BE2C (cell line): ENCODE measurements around the gene KLKB1.
"Not testable (repeated sequence)": the region's sequence is repeated elsewhere in the genome, so short reads cannot be mapped to it uniquely, and the experiment has no call there.

Experiments used
- DNase-seq: peaks from one replicate; pipeline ENCODE4 v3.0.0-alpha.2; 2020
- H3K27me3 ChIP-seq: fragments of 250-450 bp; sonication (Bioruptor Pico); 2 replicates; pipeline ENCODE4 v1.5.1; 2020; ENCODE audit warnings: mild to moderate bottlenecking
- H3K36me3 ChIP-seq: fragments of 250-450 bp; sonication (Bioruptor Pico); 2 replicates; pipeline ENCODE4 v1.5.1; 2020; ENCODE audit warnings: mild to moderate bottlenecking
- H3K4me1 ChIP-seq: fragments of 250-450 bp; sonication (Bioruptor Pico); 2 replicates; pipeline ENCODE4 v1.5.1; 2020
- H3K4me3 ChIP-seq: 2 replicates; pipeline ENCODE4 v1.5.1; 2011; ENCODE audit warnings: low read depth, low read length
- H3K9me3 ChIP-seq: fragments of 250-450 bp; sonication (Bioruptor Pico); 2 replicates; pipeline ENCODE4 v1.5.1; 2020
- TF ChIP-seq, protein P1 (sequence below): IDR thresholded peaks from 2 replicates; pipeline ENCODE4 v1.5.1; 2012; ENCODE audit warnings: mild to moderate bottlenecking, low read depth, low read length

Gene KLKB1

DNA sequence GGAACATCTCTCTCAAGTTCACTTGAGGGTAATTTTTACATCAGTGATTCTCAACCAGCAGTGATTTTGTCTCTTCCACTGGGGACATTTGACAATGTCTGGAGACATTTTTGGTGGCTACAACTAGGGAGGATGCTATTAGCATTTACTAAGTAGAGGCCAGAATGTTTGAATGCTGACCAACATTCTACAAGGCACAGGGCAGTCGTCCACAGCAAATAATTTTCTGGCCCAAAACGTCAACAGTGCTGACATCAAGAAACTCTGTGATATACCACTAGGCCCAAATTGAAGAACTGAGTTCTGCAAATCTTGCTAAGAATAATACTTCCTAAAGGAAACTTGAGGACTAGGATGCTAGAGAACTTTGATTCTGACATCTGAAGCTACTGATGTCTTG is 7.1 kb downstream of the KLKB1 start:
- H3K36me3 ChIP-seq: no peaks in the 10 kb centered on the region
- TF ChIP-seq, protein P1, sequence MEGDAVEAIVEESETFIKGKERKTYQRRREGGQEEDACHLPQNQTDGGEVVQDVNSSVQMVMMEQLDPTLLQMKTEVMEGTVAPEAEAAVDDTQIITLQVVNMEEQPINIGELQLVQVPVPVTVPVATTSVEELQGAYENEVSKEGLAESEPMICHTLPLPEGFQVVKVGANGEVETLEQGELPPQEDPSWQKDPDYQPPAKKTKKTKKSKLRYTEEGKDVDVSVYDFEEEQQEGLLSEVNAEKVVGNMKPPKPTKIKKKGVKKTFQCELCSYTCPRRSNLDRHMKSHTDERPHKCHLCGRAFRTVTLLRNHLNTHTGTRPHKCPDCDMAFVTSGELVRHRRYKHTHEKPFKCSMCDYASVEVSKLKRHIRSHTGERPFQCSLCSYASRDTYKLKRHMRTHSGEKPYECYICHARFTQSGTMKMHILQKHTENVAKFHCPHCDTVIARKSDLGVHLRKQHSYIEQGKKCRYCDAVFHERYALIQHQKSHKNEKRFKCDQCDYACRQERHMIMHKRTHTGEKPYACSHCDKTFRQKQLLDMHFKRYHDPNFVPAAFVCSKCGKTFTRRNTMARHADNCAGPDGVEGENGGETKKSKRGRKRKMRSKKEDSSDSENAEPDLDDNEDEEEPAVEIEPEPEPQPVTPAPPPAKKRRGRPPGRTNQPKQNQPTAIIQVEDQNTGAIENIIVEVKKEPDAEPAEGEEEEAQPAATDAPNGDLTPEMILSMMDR: no peak
- no peak overlapping the region for H3K4me3 ChIP-seq
- DNase-seq: no peak
- 0 out of 2 replicates have a peak, but pooled peaks cover 5% of the 10 kb centered on the region for H3K27me3 ChIP-seq
- H3K9me3 ChIP-seq: no peaks in the 10 kb centered on the region
- H3K4me1 ChIP-seq: no peaks in the 10 kb centered on the region

DNA sequence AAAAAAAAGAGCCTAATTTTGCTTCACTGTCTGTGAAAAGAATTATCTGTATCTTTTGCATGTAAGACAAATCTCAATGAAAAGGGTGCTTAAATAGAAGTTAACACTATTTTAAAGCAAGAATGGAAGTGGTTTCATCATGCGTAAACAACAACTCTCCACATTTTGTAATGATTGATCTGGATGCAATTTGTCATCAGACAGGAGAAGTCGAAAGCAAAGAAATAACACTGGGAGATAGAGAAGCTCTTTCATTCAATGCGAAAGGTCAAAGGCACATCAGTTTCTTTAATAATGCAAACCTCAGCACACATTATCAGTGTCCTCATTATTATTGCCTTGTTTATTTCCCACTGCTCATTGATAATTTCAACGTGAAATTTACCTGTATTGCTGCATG is 8.8 kb downstream of the KLKB1 start:
- Histone ChIP-seq H3K9me3 (no peaks in the 10 kb centered on the region), H3K4me3 (no peak overlapping the region), H3K36me3 (no peaks in the 10 kb centered on the region), H3K4me1 (no peaks in the 10 kb centered on the region), H3K27me3 (0 out of 2 replicates have a peak, but pooled peaks cover 5% of the 10 kb centered on the region)
- DNase-seq: no peak
- TF ChIP-seq, protein P1: no peak

DNA sequence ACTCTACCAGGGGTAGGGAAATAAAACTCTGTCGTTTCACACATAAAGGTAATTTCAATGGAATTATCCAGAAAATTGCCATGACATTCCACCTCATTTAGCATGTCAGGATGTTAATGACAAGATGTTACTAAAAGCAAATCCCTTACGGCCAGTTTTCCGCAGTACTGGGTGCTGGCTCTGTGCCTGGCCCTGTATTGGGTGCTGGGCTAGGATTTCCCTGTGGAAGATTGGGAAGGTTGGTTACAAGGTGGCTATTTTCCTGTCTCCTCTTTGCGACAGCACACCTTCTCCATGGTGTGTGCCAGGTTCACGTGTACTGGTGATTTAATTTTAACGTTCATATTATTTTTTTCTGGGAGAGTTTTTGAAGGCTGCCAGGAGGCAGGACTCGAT is 13.1 kb downstream of the KLKB1 start:
- no peaks in the 10 kb centered on the region for H3K4me1 ChIP-seq
- TF ChIP-seq, protein P1: no peak
- DNase-seq: no peak
- no peaks in the 10 kb centered on the region for H3K9me3 ChIP-seq
- H3K36me3 ChIP-seq: no peaks in the 10 kb centered on the region
- no peaks in the 10 kb centered on the region for H3K27me3 ChIP-seq
- no peak overlapping the region for H3K4me3 ChIP-seq

DNA sequence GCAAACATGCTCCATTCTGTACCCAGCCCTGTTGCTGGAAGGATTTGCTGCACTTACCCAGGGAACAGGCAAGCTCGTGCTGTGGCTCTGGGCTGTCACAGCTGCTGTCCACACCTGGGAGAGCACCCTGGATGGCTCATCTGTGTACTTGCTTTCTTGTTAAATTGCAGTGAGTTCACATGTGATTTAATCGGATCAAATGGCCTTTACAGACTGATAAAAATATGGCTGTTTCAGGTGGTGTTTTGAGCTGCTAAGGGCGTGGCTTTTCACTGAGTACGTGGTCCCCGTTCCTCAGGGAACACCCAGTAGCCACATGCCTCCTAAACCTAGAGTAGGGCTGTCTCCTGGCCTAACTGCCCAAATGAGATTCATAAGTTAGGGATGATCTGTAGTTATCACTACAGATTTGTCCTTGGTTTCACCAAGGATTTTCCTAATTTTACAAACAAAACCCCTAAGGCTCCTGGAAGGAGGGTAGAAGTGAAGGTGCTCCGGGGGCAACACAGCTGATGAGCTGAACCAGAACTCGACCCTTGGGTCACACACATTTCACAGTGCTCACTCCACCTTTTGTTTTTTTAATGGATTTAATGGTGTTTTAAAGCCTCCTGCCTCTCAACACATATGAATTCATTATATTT is 13.7 kb downstream of the KLKB1 start:
- no peak for DNase-seq
- TF ChIP-seq, protein P1: no peak
- Histone ChIP-seq H3K36me3 (no peaks in the 10 kb centered on the region), H3K27me3 (no peaks in the 10 kb centered on the region), H3K4me3 (no peak overlapping the region), H3K4me1 (no peaks in the 10 kb centered on the region), H3K9me3 (no peaks in the 10 kb centered on the region)

DNA sequence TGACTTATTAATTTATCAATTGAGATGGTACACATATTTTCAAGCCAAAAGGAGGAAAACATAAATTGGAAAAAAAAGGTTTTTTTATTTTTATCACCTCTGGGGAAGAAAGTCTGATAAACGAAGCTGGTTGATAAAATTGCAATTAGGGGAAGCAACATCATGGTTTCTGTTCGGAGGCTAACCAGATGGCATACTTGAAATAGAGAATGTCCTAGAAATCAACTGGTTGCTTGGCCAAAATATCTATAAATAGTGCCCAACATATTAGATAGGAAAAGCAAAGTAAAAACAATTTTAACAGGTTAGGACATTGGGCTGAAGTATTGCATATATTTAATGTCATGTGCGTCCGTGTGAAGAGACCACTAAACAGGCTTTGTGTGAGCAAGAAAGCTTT is 14.3 kb downstream of the KLKB1 start:
- no peaks in the 10 kb centered on the region for H3K9me3 ChIP-seq
- no peaks in the 10 kb centered on the region for H3K27me3 ChIP-seq
- H3K4me3 ChIP-seq: no peak overlapping the region
- DNase-seq: no peak
- H3K36me3 ChIP-seq: no peaks in the 10 kb centered on the region
- no peaks in the 10 kb centered on the region for H3K4me1 ChIP-seq
- TF ChIP-seq, protein P1: no peak

DNA sequence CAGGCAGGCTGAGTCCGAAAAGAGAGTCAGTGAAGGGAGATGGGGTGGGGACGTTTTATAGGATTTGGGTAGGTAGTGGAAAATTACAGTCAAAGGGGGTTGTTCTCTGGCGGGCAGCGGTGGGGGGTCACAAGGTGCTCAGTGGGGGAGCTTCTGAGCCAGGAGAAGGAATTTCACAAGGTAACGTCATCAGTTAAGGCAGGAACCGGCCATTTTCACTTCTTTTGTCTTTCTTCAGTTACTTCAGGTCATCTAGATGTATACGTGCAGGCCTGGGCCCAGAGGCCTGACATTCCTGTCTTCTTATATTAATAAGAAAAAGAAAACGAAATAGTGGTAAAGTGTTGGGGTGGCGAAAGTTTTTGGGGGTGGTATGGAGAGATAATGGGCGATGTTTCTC is 14.7 kb downstream of the KLKB1 start:
- H3K9me3 ChIP-seq, H3K4me1 ChIP-seq, H3K27me3 ChIP-seq, H3K36me3 ChIP-seq, H3K4me3 ChIP-seq, DNase-seq: not testable (repeated sequence)
